A549 (cell line): ENCODE data around the gene CCT5.

Experiments used
- BHLHE40 ChIP-seq: IDR thresholded peaks from 2 replicates; pipeline ENCODE4 v1.6.1; 2012; ENCODE audit warnings: low read depth, low read length, inconsistent platforms
- CHD2 ChIP-seq: fragments of 150-350 bp; IDR thresholded peaks from 2 replicates; pipeline ENCODE4 v1.6.1; 2014; ENCODE audit warnings: low read length; ENCODE audit not compliant: partially characterized antibody
- ESRRA ChIP-seq: fragments of 150-350 bp; IDR thresholded peaks from 2 replicates; pipeline ENCODE4 v1.6.1; 2014; ENCODE audit warnings: mild to moderate bottlenecking, low read length, borderline replicate concordance
- POLR2A ChIP-seq: IDR thresholded peaks from 2 replicates; pipeline ENCODE4 v1.6.1; 2012; ENCODE audit warnings: mild to moderate bottlenecking, low read length
- RCOR1 ChIP-seq: fragments of 150-350 bp; IDR thresholded peaks from 2 replicates; pipeline ENCODE4 v1.6.1; 2014; ENCODE audit warnings: antibody characterized with exemption, low read length, low read depth
- RNF2 ChIP-seq: fragments of 200-600 bp; sonication (generic); IDR thresholded peaks from 2 replicates; pipeline ENCODE4 v1.6.1; 2016; ENCODE audit warnings: low read depth, mild to moderate bottlenecking, antibody characterized with exemption, moderate library complexity, borderline replicate concordance
- SMC3 ChIP-seq: fragments of >200 bp; sonication (Bioruptor Twin); formaldehyde crosslinking; IDR thresholded peaks from 3 replicates; pipeline ENCODE4 v1.6.1; 2018; ENCODE audit warnings: inconsistent platforms
- TF ChIP-seq, protein P1 (sequence below): fragments of >200 bp; sonication (Bioruptor Twin); formaldehyde crosslinking; IDR thresholded peaks from 3 replicates; pipeline ENCODE4 v1.5.1; 2016
- TF ChIP-seq, protein P2 (sequence below): IDR thresholded peaks from 2 replicates; pipeline ENCODE4 v1.6.1; 2012
- TF ChIP-seq, protein P3 (sequence below): fragments of >200 bp; sonication (Bioruptor Twin); formaldehyde crosslinking; IDR thresholded peaks from 3 replicates; pipeline ENCODE4 v1.6.1; 2016
- TF ChIP-seq, protein P4 (sequence below): fragments of 200-600 bp; sonication (generic); IDR thresholded peaks from 2 replicates; pipeline ENCODE4 v1.6.1; 2016; ENCODE audit warnings: antibody characterized with exemption, mild to moderate bottlenecking, moderate library complexity

DNA sequence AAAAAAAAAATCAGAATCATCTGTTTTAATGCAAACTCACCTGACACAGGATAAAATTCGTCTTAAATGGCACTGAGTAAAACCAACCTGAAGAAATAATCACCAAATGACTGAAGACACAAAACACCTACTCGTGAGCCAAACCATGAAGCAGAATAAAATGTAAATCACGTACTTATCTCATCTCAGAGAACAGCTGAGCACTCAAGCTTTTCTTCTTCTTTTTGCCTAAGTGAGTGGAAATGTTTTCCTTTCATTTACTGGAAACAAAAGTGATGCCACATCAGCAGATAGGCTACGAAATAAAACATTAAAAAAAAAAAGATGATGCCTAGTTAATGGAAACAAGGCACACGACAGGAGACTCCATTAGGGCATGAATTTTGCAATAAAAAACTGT is 36.8 kb upstream of the CCT5 start:
- TF ChIP-seq POLR2A = no peak
- TF ChIP-seq, protein P1, sequence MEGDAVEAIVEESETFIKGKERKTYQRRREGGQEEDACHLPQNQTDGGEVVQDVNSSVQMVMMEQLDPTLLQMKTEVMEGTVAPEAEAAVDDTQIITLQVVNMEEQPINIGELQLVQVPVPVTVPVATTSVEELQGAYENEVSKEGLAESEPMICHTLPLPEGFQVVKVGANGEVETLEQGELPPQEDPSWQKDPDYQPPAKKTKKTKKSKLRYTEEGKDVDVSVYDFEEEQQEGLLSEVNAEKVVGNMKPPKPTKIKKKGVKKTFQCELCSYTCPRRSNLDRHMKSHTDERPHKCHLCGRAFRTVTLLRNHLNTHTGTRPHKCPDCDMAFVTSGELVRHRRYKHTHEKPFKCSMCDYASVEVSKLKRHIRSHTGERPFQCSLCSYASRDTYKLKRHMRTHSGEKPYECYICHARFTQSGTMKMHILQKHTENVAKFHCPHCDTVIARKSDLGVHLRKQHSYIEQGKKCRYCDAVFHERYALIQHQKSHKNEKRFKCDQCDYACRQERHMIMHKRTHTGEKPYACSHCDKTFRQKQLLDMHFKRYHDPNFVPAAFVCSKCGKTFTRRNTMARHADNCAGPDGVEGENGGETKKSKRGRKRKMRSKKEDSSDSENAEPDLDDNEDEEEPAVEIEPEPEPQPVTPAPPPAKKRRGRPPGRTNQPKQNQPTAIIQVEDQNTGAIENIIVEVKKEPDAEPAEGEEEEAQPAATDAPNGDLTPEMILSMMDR = no peak
- no peak for TF ChIP-seq CHD2
- TF ChIP-seq, protein P2, sequence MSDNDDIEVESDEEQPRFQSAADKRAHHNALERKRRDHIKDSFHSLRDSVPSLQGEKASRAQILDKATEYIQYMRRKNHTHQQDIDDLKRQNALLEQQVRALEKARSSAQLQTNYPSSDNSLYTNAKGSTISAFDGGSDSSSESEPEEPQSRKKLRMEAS = no peak
- no peak for TF ChIP-seq ESRRA
- TF ChIP-seq, protein P3, sequence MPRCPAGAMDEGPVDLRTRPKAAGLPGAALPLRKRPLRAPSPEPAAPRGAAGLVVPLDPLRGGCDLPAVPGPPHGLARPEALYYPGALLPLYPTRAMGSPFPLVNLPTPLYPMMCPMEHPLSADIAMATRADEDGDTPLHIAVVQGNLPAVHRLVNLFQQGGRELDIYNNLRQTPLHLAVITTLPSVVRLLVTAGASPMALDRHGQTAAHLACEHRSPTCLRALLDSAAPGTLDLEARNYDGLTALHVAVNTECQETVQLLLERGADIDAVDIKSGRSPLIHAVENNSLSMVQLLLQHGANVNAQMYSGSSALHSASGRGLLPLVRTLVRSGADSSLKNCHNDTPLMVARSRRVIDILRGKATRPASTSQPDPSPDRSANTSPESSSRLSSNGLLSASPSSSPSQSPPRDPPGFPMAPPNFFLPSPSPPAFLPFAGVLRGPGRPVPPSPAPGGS = no peak
- no peak for TF ChIP-seq RNF2
- TF ChIP-seq, protein P4, sequence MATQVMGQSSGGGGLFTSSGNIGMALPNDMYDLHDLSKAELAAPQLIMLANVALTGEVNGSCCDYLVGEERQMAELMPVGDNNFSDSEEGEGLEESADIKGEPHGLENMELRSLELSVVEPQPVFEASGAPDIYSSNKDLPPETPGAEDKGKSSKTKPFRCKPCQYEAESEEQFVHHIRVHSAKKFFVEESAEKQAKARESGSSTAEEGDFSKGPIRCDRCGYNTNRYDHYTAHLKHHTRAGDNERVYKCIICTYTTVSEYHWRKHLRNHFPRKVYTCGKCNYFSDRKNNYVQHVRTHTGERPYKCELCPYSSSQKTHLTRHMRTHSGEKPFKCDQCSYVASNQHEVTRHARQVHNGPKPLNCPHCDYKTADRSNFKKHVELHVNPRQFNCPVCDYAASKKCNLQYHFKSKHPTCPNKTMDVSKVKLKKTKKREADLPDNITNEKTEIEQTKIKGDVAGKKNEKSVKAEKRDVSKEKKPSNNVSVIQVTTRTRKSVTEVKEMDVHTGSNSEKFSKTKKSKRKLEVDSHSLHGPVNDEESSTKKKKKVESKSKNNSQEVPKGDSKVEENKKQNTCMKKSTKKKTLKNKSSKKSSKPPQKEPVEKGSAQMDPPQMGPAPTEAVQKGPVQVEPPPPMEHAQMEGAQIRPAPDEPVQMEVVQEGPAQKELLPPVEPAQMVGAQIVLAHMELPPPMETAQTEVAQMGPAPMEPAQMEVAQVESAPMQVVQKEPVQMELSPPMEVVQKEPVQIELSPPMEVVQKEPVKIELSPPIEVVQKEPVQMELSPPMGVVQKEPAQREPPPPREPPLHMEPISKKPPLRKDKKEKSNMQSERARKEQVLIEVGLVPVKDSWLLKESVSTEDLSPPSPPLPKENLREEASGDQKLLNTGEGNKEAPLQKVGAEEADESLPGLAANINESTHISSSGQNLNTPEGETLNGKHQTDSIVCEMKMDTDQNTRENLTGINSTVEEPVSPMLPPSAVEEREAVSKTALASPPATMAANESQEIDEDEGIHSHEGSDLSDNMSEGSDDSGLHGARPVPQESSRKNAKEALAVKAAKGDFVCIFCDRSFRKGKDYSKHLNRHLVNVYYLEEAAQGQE = no peak
- TF ChIP-seq BHLHE40 = no peak
- no peak for TF ChIP-seq RCOR1
- no peak for TF ChIP-seq SMC3
